Upper lobe of right lung (tissue), 1 donor: Measurements from ENCODE around the gene MYRFL. TPM values are rescaled to one million over a fixed set of nuclear protein-coding genes. Genes with fewer than 3 reads are reported as not detected.

Experiments used
- ATAC-seq: fragments of 200-7000 bp; cut with Tn5 transposase; one replicate; pipeline ENCODE4 v1.9.1; 2020; ENCODE audit warnings: mild to moderate bottlenecking, moderate library complexity
- DNase-seq: peaks from one replicate; pipeline ENCODE4 v3.0.0-alpha.2; 2020
- H3K27ac ChIP-seq: fragments of 200-600 bp; one replicate; pipeline ENCODE4 v1.8.0; 2022
- H3K27me3 ChIP-seq: fragments of 200-600 bp; one replicate; pipeline ENCODE4 v1.8.0; 2022; ENCODE audit warnings: mild to moderate bottlenecking
- H3K36me3 ChIP-seq: fragments of 200-600 bp; one replicate; pipeline ENCODE4 v1.8.0; 2022
- H3K4me1 ChIP-seq: fragments of 200-600 bp; one replicate; pipeline ENCODE4 v1.8.0; 2022
- H3K4me3 ChIP-seq: fragments of 200-600 bp; one replicate; pipeline ENCODE4 v1.8.0; 2022; ENCODE audit warnings: mild to moderate bottlenecking
- H3K9me3 ChIP-seq: fragments of 200-600 bp; one replicate; pipeline ENCODE4 v1.8.0; 2022
- intact Hi-C: fragments of 100-400 bp; cut with DNase I; formaldehyde crosslinking; loops from one replicate; pipeline ENCODE4 v1.11.0; 2022
- total RNA-seq: library from RNA; stranded (reverse); fragmentation: NEBNext Ultra II Directional; extraction: Animal tissue kit (Norgen Biotek cat#: 25700); gene quantifications from one replicate; pipeline ENCODE4 v1.2.1, GENCODE V29; 2021
- TF ChIP-seq, protein P1 (sequence below): fragments of 200-600 bp; IDR thresholded peaks from one replicate; pipeline ENCODE4 v1.8.0; 2022; ENCODE audit warnings: antibody characterized with exemption
- donor health status: DM: no; HTN: yes; CAD: no; lungs with severe emphysema.

The MYRFL gene
- total RNA-seq, 1 donor from 2014 or later = not detected

GRCh38 chr12:69824028-69824427 is 999 bp upstream of the MYRFL start:
- no peak for DNase-seq

DNA sequence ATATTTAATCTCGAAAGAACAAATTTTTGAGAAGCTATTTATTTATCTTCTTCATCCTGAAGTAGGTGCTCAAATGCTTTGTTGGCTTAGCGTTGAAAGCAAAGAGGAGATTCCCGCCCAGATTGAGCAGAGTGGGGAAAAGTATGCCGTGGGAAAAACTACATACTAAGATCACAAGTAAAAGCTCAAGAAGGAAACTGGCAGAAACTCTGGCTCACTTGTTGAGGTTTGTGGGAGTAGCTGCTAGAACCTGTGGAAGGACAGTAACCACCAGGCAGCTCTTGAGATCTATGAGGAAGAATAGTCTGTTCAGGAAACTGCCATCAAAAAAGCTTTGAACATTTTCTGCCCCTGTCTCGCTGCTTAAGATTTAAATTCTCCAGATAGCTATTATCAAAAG is 3.9 kb downstream of the MYRFL start:
- DNase-seq (no peak), ATAC-seq (peak; percentile 31)
- no peaks in the 10 kb centered on the region for H3K9me3 ChIP-seq
- no peaks in the 10 kb centered on the region for H3K36me3 ChIP-seq
- no peak overlapping the region for H3K4me3 ChIP-seq
- no peaks in the 10 kb centered on the region for H3K27me3 ChIP-seq
- H3K27ac ChIP-seq = no peak overlapping the region
- intact Hi-C loops = no loop called here
- TF ChIP-seq, protein P1, sequence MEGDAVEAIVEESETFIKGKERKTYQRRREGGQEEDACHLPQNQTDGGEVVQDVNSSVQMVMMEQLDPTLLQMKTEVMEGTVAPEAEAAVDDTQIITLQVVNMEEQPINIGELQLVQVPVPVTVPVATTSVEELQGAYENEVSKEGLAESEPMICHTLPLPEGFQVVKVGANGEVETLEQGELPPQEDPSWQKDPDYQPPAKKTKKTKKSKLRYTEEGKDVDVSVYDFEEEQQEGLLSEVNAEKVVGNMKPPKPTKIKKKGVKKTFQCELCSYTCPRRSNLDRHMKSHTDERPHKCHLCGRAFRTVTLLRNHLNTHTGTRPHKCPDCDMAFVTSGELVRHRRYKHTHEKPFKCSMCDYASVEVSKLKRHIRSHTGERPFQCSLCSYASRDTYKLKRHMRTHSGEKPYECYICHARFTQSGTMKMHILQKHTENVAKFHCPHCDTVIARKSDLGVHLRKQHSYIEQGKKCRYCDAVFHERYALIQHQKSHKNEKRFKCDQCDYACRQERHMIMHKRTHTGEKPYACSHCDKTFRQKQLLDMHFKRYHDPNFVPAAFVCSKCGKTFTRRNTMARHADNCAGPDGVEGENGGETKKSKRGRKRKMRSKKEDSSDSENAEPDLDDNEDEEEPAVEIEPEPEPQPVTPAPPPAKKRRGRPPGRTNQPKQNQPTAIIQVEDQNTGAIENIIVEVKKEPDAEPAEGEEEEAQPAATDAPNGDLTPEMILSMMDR = no peak
- no peaks in the 10 kb centered on the region for H3K4me1 ChIP-seq

More at GRCh38 chr12:69824028-69824427, 999 bp upstream of the MYRFL start:
- no peaks in the 10 kb centered on the region for H3K36me3 ChIP-seq
- H3K9me3 ChIP-seq = no peaks in the 10 kb centered on the region
- TF ChIP-seq, protein P1 = no peak
- H3K4me1 ChIP-seq = peaks cover 7% of the 10 kb centered on the region
- no peak overlapping the region for H3K27ac ChIP-seq
- no peak for ATAC-seq
- intact Hi-C loops = no loop called here
- no peak overlapping the region for H3K4me3 ChIP-seq
- no peaks in the 10 kb centered on the region for H3K27me3 ChIP-seq

GRCh38 chr12:69833696-69834095 is 8.7 kb downstream of the MYRFL start:
- H3K36me3 ChIP-seq = no peaks in the 10 kb centered on the region
- no peaks in the 10 kb centered on the region for H3K9me3 ChIP-seq
- no peaks in the 10 kb centered on the region for H3K27me3 ChIP-seq
- DNase-seq = no peak
- H3K27ac ChIP-seq = no peak overlapping the region
- intact Hi-C loops = no loop called here
- TF ChIP-seq, protein P1 = no peak
- H3K4me1 ChIP-seq = peaks cover 4% of the 10 kb centered on the region
- H3K4me3 ChIP-seq = no peak overlapping the region
- ATAC-seq = no peak

- Histone ChIP-seq H3K4me1 (peaks cover 4% of the 10 kb centered on the region), H3K27me3 (no peaks in the 10 kb centered on the region), H3K27ac (no peak overlapping the region), H3K4me3 (no peak overlapping the region), H3K36me3 (no peaks in the 10 kb centered on the region), H3K9me3 (no peaks in the 10 kb centered on the region)
- intact Hi-C loops = no loop called here
- no peak for ATAC-seq
- DNase-seq = no peak
- TF ChIP-seq, protein P1 = no peak
These were observed 9.1 kb downstream of the MYRFL start for GRCh38 chr12:69834147-69834546.

GRCh38 chr12:69834576-69834975 is 9.5 kb downstream of the MYRFL start:
- no peak for ATAC-seq
- no peak for DNase-seq
- Histone ChIP-seq H3K4me3 (no peak overlapping the region), H3K4me1 (peaks cover 4% of the 10 kb centered on the region), H3K9me3 (no peaks in the 10 kb centered on the region), H3K27ac (no peak overlapping the region), H3K27me3 (no peaks in the 10 kb centered on the region), H3K36me3 (no peaks in the 10 kb centered on the region)
- intact Hi-C loops = no loop called here
- TF ChIP-seq, protein P1 = no peak

GRCh38 chr12:69835081-69835480 is 10.1 kb downstream of the MYRFL start:
- TF ChIP-seq, protein P1 = no peak
- H3K4me3 ChIP-seq = no peak overlapping the region
- H3K27me3 ChIP-seq = no peaks in the 10 kb centered on the region
- ATAC-seq (peak; percentile 32), DNase-seq (no peak)
- H3K36me3 ChIP-seq = no peaks in the 10 kb centered on the region
- intact Hi-C loops = no loop called here
- H3K27ac ChIP-seq = no peak overlapping the region
- peaks cover 4% of the 10 kb centered on the region for H3K4me1 ChIP-seq
- H3K9me3 ChIP-seq = no peaks in the 10 kb centered on the region
